Adrenal gland (tissue), 5 donors: ENCODE measurements around the gene PAX7.

Source experiments
- POLR2A ChIP-seq, 2 donors: fragments of 450-650 bp; IDR thresholded peaks; one replicate each; pipeline ENCODE4 v1.6.1; 2017; ENCODE audit warnings: antibody characterized with exemption in 2 of 2, mild to moderate bottlenecking in 2 of 2, moderate library complexity in 1 of 2
- TF ChIP-seq, protein P1 (sequence below), 6 experiments: fragments of 450-650 bp in 4 of 6; fragments of 200-600 bp in 2 of 6; sonication (generic) in 1 of 6; IDR thresholded peaks; 1 replicate in 5 of 6; 2 replicates in 1 of 6; pipeline versions ENCODE4 v1.5.1 to v1.8.0; 2016 to 2021; ENCODE audit warnings: antibody characterized with exemption in 6 of 6, mild to moderate bottlenecking in 2 of 6, moderate library complexity in 1 of 6
- donor health status: DM: no; HTN: no; CAD: no.

DNA sequence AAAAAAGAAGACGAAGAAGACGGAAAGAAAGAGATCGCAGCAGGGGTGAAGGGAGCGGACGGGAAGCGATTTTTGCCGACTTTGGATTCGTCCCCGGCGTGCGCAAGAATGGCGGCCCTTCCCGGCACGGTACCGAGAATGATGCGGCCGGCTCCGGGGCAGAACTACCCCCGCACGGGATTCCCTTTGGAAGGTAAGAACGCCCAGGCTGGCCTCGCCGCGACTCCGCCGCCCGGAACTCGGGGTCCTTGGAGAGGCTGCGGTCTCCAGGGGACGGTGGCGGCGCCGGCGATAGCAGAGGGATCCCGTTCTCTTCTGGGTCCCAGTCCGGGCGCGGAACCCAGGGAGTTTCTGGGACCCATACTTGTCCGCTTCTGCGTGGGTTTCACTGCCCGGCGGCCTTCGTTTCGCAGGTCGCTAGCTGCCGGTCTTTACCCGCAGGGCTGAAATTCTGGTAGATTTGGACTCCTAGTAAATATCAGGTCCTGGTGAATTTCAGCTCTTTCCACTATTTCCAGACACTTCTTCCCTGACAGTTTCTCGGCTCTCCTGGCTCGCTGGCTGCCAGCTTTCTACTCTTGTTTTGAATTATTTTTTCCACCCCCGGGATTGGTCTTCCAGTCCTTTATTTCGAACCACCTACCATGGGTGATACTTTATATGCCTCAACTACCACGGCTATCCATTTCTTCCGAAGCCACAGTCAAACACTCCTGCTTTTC lies 1.0 kb downstream of the PAX7 start:
- TF ChIP-seq, protein P1, sequence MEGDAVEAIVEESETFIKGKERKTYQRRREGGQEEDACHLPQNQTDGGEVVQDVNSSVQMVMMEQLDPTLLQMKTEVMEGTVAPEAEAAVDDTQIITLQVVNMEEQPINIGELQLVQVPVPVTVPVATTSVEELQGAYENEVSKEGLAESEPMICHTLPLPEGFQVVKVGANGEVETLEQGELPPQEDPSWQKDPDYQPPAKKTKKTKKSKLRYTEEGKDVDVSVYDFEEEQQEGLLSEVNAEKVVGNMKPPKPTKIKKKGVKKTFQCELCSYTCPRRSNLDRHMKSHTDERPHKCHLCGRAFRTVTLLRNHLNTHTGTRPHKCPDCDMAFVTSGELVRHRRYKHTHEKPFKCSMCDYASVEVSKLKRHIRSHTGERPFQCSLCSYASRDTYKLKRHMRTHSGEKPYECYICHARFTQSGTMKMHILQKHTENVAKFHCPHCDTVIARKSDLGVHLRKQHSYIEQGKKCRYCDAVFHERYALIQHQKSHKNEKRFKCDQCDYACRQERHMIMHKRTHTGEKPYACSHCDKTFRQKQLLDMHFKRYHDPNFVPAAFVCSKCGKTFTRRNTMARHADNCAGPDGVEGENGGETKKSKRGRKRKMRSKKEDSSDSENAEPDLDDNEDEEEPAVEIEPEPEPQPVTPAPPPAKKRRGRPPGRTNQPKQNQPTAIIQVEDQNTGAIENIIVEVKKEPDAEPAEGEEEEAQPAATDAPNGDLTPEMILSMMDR (IDR thresholded peaks at IDR 0.05), result no peak
- no peak for TF ChIP-seq POLR2A (IDR thresholded peaks at IDR 0.05)
